GM10266 (cell line): ENCODE measurements around the gene TMEM203.
"Not testable (repeated sequence)": the region's sequence is repeated elsewhere in the genome, so short reads cannot be mapped to it uniquely, and the experiment has no call there.

Source experiments
- DNase-seq: peaks from one replicate; pipeline ENCODE4 v3.0.0; 2012; ENCODE audit errors: extremely low spot score
- CTCF ChIP-seq: IDR thresholded peaks from 2 replicates; pipeline ENCODE4 v1.5.1; 2012; ENCODE audit warnings: mild to moderate bottlenecking, low read depth; ENCODE audit not compliant: control insufficient read depth, insufficient read depth; ENCODE audit errors: missing control alignments

TMEM203 gene

DNA sequence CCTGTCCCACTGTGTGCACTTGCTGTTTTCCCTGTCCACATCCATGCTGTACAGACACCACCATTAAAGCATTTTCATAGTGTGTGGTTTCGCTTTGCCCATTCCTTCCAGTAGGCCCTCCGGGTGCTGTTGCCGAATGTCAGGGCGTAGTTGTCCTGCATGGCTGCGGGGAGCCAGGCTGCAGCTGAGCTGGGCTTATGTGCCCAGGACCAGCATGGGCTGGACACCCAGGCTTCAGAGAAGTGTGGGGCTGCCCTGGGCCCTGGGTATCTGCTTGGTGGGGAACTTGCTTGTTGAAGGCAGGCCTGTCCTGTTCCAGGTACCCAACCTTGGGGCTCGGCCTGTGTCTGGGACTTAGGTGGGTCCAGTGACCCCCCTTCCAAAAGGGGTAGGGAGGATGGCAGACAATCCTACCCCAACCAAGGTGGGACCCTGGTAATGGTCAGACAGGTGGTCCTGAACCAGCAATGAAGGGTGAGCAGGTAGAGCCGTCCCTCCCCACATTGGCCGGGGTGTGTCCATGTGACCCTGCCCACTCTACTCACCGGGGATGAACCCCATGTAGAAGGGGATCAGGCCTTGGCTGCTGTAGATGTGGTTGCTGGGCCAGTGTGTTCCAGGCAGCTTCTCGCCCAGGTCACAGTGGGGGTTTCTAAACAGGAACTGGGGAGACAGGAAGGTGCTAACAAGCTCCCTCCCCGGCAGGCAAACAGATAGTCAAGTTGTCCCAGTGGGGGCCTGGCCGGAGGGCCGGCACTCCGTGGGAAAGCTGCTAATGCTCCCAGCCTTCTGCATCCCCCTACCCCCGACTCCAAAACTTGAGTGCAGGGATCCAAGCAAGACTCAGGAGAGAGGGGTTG lies 38.4 kb upstream of the TMEM203 start:
- no peak for TF ChIP-seq CTCF
- DNase-seq = no peak

- not testable (repeated sequence) for DNase-seq
These were observed 37.8 kb upstream of the TMEM203 start for GRCh38 chr9:137243266-137243625.

DNA sequence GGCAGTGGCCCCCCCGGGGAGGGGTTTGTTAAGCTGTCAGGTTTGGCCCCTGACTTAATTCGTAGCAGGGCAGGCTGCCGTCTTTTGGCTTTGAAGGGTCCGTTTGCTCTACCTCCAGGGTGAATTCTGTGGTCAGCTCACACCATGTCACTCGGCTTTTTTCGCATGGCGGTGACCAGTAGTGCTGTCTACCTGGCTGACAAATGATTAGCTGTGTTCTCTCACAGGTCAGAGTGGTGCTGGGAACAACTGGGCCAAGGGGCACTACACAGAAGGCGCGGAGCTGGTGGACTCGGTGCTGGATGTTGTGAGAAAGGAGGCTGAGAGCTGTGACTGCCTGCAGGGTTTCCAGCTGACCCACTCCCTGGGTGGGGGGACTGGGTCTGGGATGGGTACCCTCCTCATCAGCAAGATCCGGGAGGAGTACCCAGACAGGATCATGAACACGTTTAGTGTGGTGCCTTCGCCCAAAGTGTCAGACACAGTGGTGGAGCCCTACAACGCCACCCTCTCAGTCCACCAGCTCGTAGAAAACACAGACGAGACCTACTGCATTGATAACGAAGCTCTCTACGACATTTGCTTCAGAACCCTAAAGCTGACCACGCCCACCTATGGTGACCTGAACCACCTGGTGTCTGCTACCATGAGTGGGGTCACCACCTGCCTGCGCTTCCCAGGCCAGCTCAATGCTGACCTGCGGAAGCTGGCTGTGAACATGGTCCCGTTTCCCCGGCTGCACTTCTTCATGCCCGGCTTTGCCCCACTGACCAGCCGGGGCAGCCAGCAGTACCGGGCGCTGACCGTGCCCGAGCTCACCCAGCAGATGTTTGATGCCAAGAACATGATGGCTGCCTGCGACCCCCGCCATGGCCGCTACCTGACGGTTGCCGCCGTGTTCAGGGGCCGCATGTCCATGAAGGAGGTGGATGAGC lies 37.1 kb upstream of the TMEM203 start:
- TF ChIP-seq CTCF = no peak
- DNase-seq = no peak

DNA sequence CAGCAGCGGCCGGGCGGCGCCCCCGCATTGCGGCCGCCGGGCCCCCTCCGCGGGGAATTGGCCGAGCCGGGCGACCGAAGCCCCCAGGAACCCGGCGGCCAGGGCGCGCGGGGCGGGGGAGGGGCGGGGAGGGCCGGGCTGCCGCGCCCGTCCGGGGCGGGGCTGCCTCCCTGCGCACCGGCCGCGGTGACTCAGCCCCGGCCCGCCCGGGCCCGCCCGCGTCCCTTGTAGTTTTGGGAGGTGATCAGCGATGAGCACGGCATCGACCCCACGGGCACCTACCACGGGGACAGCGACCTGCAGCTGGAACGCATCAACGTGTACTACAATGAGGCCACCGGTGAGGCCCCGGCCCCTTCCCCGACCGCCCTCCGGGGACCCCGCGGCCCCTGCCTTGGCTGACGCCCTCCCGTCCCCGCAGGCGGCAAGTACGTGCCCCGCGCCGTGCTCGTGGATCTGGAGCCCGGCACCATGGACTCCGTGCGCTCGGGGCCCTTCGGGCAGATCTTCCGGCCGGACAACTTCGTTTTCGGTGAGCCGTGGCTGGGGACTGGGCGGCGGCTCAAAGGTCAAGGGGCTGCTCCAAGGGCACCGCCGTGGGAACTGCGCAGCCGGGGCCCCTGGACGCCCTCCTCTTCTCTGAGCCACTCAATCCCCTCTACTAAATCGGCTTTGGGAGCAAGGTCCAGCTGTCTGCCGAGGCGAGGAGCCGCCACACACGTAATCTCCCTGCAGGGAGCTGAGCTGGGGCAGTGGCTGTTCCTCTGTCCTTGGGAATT lies 36.2 kb upstream of the TMEM203 start:
- DNase-seq = peak; percentile 78
- no peak for TF ChIP-seq CTCF

DNA sequence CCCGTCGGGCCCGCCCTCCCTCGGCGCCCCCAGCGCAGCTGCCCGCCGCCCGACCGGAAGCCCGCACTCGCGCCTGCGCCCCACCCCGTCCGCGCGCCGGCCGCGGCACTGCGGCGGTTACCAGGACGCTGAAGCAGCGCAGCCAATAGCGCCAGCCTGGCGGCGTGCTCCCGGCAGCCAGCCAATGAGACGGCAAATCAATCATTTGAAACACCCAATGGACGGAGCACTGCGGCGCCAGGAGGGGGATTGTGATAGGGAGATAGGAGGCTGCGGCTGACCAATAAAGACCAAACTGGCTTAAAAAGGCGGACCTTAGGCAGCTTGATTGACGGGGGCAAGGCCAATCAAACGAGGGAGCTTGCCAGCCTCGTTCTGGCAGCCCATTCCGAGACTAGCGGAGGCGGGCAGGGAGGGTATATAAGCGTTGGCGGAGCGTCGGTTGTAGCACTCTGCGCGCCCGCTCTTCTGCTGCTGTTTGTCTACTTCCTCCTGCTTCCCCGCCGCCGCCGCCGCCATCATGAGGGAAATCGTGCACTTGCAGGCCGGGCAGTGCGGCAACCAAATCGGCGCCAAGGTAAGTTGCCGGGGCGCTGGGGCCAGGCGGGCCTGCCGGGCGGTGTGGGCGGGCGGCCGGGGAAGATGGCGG lies 35.5 kb upstream of the TMEM203 start, which contains the start of gene TUBB4B:
Gene TUBB4B (plus strand): TSS at position 447 of the 649 bp plus-strand sequence. CDS start 74 bp downstream, at position 521.
- DNase-seq = peak; percentile 100
- no peak for TF ChIP-seq CTCF

DNA sequence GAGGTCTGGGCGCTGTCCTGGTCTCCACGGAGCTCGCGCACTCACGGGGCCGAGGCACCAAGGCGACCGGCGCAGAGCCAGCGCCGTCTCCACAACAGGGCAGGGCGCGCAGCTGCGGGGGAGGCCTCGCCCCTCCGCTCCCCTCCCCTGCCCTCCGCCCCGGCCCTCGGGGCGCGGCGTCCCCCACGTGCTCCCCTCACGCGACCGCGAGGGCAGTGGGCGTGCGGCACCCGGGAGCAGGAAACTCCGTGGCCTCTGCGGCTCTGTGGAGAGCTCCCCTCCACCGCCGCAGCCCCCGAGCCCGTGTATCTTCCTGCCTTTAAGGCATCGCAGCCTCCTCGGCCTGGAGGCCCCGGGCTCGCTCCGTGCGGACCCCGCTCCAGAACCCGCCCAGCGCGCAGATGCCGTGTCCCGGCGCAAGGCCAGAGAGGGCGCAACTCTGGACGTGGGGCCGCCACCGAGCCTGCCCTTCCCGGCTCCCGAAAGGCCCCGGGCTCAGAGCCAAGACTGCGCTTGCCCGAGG lies 34.9 kb upstream of the TMEM203 start:
- peak; percentile 79 for DNase-seq
- TF ChIP-seq CTCF = peak; percentile 31

GRCh38 chr9:137239541-137240200 lies 34.2 kb upstream of the TMEM203 start:
- not testable (repeated sequence) for DNase-seq
